Measurements from ENCODE around the gene ILK.

The ILK gene

GRCh38 chr11:6638429-6638828 lies 34.9 kb downstream of the ILK start:
- no peak for DNase-seq

DNA sequence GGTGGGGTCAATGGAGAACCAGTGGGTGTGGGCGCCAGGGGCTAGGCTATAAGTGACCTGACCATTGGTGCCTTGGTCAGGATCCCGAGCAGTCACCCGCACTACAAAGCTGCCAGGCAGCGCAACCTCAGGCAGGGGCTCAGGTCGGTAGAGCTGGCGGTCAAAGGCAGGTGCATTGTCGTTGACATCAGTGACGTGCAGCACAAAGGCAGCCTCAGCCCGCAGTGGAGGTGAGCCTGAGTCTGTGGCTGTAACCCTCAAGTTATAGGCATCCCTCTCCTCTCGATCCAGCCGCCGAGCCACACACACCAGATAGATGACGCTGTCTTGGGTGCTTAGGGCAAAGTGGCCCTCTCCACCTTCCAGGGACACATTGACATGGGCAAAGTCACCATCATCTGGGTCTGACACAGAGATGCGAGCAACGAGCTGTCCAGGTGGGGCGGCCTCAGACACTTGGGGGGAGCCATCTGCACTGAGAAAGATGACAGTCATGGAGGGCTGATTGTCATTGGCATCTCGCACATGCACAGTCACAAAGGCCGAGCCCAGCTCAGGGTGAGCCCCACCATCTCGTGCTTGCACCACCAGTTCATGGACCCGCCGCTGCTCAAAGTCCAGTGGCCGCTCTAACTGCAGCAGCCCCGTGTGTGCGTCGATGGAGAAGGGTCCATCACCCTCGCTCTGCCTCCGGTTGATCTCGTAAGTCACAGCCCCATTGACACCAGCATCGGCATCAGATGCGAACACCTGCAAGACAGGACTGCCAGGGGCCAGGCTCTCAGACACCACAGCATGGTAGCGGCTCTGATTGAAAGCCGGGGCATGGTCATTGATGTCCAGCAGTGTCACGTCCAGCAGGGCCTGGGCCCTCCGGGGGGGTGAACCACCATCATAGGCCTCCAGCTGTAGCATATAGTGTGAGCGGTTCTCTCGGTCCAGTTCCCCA lies 36.7 kb downstream of the ILK start:
- no peak for DNase-seq

DNA sequence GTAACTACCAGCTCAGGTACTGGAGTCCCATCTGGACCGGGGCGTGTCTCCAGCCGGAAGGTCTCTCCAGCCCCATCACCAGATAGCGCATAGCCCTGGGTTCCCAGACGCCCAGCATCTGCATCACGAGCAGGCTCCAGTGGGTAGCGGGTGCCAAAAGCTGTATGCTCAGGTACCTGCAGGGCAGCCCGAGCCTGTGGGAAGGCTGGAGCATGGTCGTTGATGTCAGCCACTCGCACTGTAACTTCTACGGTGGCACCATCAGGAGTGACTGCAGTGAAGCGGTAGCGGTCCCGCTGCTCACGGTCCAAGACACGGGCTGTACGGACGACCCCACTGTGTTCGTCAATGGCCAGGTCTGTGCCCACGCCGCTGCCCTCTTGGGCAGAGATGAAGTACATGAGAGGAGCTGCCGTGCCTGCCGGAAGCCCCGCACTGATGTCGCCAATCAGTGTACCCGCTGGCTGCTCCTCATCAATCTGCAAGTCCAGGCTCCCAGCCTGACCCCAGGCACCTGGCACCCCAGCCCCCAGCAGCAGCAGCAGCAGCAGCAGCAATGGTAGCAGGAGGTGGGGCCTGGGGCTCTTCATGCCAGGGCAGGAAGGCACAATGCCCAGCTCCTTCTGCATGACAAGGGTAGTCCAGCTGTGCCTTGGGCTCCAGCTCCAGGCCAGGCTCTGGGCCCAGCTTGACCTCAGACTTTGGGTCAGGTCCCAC lies 37.6 kb downstream of the ILK start:
- DNase-seq = no peak

GRCh38 chr11:6642957-6643356 lies 39.4 kb downstream of the ILK start:
- no peak for DNase-seq

GRCh38 chr11:6646071-6646470 lies 42.5 kb downstream of the ILK start:
- DNase-seq = no peak

DNA sequence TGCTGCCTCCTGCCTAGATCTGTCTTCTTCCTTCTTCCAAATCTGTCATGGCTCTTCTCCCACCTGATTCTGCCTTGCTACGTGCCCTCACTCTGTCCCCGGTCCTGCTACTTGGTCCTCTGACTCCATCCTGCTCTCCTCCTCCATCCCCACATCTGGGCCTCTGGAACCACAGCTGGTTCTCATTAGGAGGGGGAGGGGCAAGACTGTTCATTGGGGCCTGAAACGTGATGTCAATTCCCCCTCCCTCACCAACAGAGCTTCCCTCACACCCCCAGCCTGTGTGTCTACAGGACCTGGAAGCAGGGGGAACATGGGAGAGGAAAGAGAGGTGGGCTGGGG lies 43.0 kb downstream of the ILK start:
- DNase-seq = no peak

DNA sequence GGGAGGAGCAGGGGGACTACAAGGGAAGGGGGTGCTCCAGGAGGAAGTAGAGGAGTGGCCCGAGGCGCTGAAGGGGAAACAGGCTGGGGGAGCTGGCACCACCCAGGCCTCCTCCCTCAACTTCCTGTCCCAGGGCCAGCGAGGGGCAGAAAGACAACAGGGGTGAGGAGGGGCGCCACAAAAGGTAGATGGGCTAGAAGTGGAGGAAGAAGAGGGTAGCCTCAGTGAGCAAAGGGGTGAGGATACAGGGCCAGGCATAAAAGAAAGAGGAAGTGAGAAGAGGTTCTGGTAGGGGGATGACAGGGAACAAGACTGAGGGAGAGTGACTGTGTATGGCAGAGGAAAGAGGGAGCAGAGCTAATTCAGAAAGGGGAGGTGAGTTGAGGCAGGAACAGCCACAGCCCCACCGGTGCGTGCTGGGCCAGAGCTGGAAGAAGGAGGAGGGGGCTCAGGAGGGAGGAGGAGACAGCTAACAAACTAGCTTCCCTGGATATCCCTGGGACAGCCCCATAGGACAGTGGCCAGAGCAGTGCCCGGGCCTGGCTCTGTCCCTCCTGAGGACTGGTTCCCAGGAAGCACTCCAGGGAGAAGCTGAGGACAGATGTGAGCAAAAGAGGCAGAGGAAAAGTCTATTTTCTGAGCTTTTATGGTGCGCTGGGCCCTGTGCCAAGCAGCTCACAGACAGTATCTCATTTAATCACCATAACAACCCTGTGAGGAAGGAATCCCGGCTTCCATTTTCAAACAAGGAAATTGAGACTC lies 43.5 kb downstream of the ILK start:
- DNase-seq = no peak

GRCh38 chr11:6647836-6648235 lies 44.3 kb downstream of the ILK start:
- no peak for DNase-seq

DNA sequence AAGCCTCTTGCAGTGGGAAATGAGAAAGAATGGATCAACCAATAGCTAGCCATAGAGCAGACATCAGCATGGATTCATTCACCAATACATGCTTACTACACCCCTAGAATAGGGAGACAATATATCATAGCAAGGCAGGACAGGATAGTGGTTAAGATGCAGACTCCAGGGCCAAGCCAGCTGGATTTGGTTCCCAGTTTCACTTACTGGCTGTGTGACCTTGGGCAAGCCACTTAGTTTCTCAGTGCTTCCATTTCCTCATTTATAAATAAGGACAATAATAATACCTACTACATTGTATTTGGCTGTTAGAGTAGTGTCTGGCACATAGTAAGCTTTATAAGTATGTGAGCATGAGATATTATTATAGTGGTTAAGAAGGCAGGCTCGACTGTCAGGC lies 44.9 kb downstream of the ILK start:
- no peak for DNase-seq

GRCh38 chr11:6650104-6650503 lies 46.5 kb downstream of the ILK start:
- no peak for DNase-seq

DNA sequence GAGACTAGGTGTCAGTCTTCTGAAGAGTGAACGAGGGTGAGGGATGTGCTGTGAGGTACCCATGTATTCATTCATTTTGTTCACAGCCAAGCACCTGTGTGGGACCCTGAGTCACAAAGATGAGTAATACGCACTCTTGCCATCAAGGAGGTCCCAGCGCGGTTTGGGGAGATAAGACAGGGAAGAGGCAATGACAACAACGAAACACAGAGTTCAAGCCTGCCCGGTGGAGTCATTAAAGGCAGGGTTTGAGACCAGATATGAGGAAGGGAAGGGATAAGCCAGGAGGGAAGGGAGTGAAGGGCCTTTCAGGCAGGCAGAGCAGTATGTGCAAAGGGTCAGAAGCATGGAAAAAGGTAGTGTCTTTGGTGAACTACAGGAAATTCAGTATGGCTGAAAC lies 47.4 kb downstream of the ILK start:
- no peak for DNase-seq

DNA sequence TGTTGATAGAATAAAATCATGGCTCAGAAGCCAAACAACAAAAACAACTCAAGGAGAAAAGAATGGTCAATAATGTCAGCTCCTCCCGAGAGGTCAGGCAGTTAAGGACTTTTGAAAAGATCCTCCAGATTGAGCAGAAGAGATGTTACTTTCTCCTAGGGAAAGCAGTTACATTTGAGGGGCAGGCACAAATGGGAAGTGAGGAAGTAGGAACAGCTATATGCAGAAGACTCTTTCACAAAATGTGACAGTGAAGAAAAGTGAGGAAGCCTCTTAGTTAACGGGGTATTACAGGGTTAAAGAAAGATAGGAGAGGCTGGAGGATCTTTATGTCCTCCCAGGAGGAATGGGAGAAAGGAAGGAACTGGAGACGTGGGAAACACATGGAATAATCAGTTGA lies 48.6 kb downstream of the ILK start:
- DNase-seq = no peak

GRCh38 chr11:6653097-6653496 lies 49.5 kb downstream of the ILK start:
- no peak for DNase-seq

DNA sequence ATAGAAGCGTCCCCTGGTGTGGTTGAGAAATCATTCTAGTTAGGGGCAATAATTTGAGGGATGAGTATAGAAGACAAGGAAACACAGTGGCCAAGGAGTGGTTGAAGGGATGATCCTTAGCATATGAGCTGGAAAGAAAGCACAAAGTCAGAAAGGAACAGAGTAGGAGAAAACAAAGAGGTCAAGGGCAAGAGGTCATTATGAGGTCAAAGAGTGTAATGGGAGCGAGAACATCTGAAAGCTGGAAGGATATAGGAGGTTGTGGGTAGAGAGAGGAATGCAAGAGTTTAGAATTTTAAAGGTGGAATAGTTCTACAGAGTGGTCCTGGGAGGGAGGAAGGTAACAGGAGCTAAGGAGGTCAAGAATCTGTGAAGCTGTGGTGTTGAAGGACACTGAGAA lies 50.1 kb downstream of the ILK start:
- DNase-seq = no peak

- no peak for DNase-seq
Measured at GRCh38 chr11:6654281-6655019, 50.9 kb downstream of the ILK start.

DNA sequence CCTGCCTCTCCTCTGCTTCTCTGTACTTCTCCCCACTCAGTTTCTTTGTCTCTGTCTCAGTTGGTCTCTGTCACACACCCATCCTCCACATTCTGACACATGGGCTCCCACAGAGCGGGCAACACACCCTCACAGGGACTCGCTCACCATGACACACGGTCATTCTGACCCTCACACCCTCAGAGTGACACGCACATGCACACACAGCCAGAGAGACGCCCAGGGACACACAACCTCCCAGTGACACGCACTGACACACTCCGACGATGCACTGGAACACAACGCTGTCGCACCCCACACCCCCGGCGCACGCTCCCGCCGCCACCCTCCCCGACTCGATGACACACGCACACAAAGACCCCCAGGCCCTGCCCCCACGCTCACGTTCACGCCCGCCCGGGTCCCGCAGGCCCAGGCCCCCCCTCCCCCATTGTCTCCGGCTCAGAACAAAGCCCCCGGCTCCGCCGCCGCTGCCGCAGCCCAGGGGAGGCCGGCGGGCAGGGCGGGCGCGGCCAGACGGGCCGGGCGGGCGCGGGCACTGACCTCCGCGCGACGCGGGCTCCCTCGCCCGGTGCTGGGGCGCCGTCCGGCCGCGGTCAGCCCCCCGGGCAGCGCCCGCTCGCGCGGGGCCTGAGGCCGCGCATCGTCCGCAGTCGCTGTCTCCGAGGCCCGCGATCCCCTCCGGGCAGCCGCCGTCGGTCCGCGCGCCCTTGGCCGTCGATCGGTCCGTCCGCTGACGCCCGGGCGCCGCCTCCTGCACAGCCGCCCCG lies 51.6 kb downstream of the ILK start:
- no peak for DNase-seq

GRCh38 chr11:6655790-6656583 lies 52.4 kb downstream of the ILK start, which contains the start of gene DCHS1:
Gene DCHS1, minus strand, starts transcription at chr11:6655809. Its CDS starts 14,196 bp downstream, at chr11:6641613.
- no peak for DNase-seq

DNA sequence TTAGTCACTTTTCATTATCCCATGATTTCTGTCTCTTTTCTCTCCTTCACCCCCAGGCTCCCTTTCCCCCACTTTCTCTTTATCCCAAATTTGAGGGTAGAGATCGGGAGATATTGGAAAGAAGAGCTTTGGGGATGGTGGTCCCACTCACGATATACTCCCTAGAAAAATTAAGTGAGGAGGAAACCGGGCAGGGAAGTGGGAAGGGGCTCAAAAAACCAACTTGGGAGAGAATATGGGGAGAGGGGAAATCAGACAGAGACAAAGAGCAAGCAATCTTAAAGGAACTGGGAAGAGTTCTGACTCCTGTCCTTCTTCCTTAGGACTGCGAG lies 53.0 kb downstream of the ILK start:
- no peak for DNase-seq

GRCh38 chr11:6656936-6657335 lies 53.4 kb downstream of the ILK start:
- DNase-seq = no peak

- no peak for DNase-seq
Measured at GRCh38 chr11:6657346-6657745, 53.8 kb downstream of the ILK start.

GRCh38 chr11:6658647-6659046 lies 55.1 kb downstream of the ILK start:
- no peak for DNase-seq

Measured in cerebellar nuclear complex (tissue), 1 donor.